A673 (cell line): ENCODE measurements around the gene DEPDC1.

Experiments
- CTCF ChIP-seq: fragments of 300-800, 200-600 bp; sonication (generic); conservative IDR thresholded peaks from 2 replicates; pipeline ENCODE4 v1.5.1; 2017; ENCODE audit warnings: low read depth, mild to moderate bottlenecking, antibody characterized with exemption, low read length, moderate library complexity, mixed read lengths
- EZH2 ChIP-seq: fragments of 200-600 bp; sonication (generic); IDR thresholded peaks from 2 replicates; pipeline ENCODE4 v1.6.1; 2017; ENCODE audit warnings: borderline replicate concordance, low read depth, mild to moderate bottlenecking, mixed read lengths, antibody characterized with exemption, low read length; ENCODE audit not compliant: poor library complexity, severe bottlenecking

GRCh38 chr1:68503085-68503484 is 6.2 kb upstream of the DEPDC1 start:
- TF ChIP-seq CTCF (no peak), EZH2 (no peak)
